Measurements from ENCODE around the gene MED27.
"Not testable (repeated sequence)": the region's sequence is repeated elsewhere in the genome, so short reads cannot be mapped to it uniquely, and the experiment has no call there.

MED27 gene

GRCh38 chr9:132078699-132079356, 839 bp downstream of the MED27 start:
- DNase-seq = no peak

GRCh38 chr9:132077881-132078698, 1.6 kb downstream of the MED27 start:
- DNase-seq = peak; percentile 21

GRCh38 chr9:132075853-132076252, 3.8 kb downstream of the MED27 start:
- no peak for DNase-seq

GRCh38 chr9:132074736-132075135, 4.9 kb downstream of the MED27 start:
- DNase-seq = no peak

DNA sequence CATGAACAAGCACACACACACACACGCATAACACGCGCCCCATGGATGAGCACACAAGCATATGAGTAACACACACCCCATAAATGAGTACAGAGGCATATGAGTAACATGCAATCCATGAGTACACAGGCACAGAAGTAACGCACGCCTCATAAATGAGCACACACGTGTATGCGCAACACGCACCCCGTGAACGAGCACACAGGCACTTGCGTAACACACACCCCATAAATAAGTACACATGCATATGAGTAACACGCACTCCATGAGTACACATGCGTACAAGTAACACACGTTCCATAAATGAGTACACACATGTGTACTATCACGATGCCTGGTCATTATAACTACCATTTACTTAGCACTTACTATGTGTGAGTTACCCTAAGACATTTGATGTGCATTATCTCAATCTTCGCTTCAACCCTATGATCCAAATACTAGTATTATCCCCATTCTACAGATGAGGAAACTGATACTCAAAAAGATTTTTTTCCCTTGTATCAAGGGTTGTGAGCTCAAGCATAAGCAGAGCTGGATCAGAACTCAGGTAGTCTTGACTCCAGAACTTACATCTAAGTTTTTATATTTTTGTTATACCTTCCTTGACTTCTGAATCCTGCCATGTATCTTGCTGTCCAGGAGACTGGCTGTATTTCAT, 7.7 kb downstream of the MED27 start:
- no peak for DNase-seq

GRCh38 chr9:132069046-132069898, 10.4 kb downstream of the MED27 start:
- DNase-seq = no peak

- DNase-seq = no peak
These were observed 11.1 kb downstream of the MED27 start for GRCh38 chr9:132068605-132069004.

GRCh38 chr9:132066511-132066910, 13.2 kb downstream of the MED27 start:
- no peak for DNase-seq

DNA sequence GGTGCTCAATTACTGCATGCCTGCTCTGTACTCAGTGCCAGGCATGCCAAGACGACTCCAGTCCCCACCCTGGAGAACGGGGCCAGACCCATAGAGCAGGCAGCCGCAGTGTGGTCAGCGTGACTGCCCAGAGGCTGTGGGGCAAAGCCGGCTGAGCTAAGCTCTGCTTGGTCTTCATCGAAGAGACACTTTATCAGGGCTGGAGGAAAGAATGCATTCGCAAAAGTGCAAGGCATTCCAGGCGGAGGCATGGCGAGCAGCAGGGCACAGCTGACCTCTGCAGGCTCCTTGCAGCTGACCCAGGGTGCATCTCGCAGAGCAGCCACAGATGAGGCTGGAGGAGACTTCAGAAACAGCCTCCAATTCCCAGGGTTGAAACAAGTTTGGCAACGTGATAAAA, 13.6 kb downstream of the MED27 start:
- no peak for DNase-seq

DNA sequence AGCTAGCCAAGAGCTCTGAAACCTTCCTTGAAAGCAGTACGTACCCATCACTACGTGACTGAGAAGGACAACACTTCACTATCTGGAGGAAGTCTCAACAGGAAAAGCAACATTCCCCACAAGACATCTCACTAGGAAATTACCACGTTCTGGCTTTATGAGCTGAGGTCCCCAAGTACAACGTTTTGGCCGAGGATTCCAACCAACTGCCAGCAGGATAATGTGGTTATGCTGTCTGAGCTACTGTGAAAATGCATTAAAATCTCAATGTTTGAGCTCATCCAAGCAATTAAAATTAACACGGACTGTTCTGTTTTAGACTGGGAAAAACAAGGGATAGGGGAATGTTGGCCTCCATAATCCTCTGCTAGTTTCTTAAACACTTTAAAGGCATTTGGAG, 16.4 kb downstream of the MED27 start:
- DNase-seq = no peak

GRCh38 chr9:132062806-132063205, 16.9 kb downstream of the MED27 start:
- no peak for DNase-seq

GRCh38 chr9:132061526-132061925, 18.1 kb downstream of the MED27 start:
- DNase-seq = no peak

GRCh38 chr9:132059361-132059760, 20.3 kb downstream of the MED27 start:
- no peak for DNase-seq

DNA sequence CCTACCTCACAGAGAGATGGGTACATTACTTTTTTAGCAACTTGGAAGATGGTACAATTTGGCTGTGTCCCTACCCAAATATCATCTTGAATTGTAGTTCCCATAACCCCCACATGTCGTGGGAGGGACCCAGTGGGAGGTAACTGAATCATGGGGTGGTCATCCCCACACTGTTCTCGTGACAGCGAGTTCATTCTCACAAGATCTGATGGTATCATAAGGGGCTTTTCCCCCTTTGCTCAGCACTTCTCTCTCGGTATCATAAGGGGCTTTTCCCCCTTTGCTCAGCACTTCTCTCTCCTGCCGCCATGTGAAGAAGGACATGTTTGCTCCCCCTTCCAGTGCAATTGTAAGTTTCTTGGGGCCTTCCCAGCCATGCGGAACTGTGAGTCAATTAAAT, 21.4 kb downstream of the MED27 start:
- not testable (repeated sequence) for DNase-seq

DNA sequence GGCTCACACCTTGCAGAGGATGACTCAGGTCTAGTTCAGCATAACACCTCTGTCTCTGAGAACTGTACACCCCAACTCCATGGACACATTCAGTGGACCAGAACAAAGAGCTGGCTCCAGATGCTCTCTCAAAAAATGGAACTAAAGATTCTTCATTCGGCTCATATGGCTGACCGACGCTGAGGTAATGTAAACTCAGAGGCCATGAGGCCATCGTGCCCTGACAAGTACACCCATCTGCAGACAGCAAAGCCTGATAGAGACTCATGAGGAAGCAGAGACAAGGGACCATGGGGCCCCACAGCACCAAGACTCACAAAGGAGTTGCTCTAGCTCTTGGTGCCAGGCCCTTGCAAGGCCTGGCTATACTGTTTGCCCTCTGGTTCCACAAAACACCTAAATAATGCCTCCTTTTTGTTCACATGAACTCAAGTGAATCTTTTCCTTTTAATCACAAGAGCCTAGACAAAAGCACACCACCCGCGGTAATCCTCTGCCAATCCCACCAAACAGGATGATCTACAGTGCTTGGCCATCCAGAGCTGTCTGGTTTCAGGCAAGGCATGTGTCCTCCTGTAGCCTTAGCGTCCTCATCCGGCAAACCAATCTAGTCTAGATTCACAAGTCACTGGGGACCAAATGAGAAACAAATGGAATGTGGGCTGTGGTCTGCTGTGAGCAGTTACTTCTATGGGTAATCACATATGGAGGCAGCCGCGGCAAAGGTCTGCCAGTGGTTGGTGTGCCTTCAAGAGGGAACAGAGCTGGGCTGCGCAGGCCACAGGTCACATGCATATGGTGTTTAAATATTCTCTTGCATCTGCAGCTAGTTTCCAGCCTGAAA, 22.7 kb downstream of the MED27 start:
- DNase-seq = no peak

GRCh38 chr9:132055756-132056155, 23.9 kb downstream of the MED27 start:
- DNase-seq = no peak

- DNase-seq = no peak
These were observed 25.6 kb downstream of the MED27 start for GRCh38 chr9:132054024-132054423.

DNA sequence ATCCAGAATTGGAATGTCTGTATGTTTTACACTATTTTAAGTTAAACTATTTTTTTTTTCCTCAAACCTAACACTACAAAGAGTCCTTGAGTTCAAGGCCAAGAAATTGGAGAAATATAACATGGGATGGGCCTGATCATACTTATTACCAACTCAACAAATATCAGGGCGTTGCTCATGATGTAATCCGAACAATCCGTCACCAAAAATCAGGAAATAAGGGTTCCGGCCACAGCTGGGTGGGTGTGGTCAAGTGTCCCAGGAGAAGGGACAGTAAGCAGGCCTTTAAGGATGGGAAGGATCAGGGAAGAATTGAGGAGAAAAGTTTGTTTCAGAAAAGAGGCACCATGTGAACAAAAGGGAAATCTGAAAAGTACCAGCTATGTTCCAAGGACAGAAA, 29.8 kb downstream of the MED27 start:
- DNase-seq = no peak

- DNase-seq = no peak
These were observed 30.3 kb downstream of the MED27 start for GRCh38 chr9:132049323-132049882.

DNA sequence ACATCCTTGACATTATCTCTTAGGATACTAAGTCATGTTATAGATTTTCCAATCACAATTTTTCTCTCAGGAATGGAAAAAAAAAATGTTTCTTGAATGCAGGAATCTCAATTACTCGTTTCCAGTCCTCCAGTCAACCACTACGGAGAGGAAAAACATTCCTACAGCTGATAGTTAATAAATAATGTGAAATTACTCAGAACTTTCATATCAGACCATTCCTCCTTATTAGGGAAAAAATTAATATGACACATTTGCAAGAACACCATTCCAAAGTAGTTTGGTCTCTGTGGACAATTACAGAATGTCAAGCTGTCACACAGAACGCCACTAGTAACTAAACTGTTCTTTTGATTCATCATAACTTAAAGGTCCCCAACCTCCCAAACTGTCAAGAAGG, 31.5 kb downstream of the MED27 start:
- no peak for DNase-seq

- no peak for DNase-seq
These were observed 33.2 kb downstream of the MED27 start for GRCh38 chr9:132046456-132046855.

Data from right kidney (tissue), 1 donor.